Measurements from ENCODE around the gene DCTN5. TPM values are rescaled to one million over a fixed set of nuclear protein-coding genes. Genes with fewer than 3 reads are reported as not detected.

DCTN5 gene
- total and polyA plus RNA-seq, 2 of the 13 experiments (the other 11 are each of a cell fraction or from before 2014, with no cell fraction given): 105 to 207 TPM

DNA sequence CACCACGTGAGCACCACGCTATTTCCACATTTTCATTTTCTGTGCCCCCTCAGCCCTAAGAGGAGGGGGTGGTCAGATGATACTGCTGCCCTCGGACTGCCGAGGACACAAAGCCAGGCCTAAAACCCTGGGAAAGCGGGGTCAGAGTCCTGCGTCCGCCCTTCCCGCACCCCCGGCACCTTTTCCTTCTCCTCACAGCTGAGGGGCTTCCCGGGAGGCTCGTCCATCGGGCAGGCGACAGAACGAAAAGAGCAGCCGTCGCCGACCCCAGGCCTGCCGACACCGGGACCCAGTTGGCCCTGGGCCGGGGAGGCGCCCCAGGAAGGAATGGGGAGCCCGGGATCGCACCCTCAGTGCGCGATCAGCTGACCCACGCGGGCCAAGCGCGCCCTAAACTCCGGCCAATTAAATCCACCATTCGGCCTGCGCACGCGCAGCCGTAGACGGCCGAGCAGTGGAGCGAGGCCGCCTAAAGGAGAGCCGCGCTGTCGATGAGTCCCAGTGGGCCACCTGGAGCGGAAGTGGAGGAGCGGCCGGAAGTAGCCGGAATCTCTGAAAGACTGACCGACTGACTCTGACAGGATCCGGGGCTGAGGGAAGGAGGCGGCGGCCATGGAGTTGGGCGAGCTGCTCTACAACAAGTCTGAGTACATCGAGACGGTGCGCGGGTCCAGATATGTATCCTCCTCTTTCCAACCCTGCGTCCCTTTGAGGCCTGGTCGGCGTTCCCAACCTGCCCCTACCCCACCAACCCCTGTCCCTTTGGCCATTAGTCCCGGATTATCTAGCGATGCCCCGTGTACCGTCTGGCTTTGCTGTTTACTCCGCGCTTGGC lies at the start of gene DCTN5, which contains the start of gene PALB2 (continued):
- TF ChIP-seq MAZ (IDR thresholded peaks at IDR 0.05; ENCODE audit: borderline replicate concordance, low read depth, low read length): peak; percentile 88
- peak; percentile 86 for TF ChIP-seq MAZ (CRISPR knock-in tag; IDR thresholded peaks at IDR 0.05; ENCODE audit: low read depth)
- TF ChIP-seq, protein P1, sequence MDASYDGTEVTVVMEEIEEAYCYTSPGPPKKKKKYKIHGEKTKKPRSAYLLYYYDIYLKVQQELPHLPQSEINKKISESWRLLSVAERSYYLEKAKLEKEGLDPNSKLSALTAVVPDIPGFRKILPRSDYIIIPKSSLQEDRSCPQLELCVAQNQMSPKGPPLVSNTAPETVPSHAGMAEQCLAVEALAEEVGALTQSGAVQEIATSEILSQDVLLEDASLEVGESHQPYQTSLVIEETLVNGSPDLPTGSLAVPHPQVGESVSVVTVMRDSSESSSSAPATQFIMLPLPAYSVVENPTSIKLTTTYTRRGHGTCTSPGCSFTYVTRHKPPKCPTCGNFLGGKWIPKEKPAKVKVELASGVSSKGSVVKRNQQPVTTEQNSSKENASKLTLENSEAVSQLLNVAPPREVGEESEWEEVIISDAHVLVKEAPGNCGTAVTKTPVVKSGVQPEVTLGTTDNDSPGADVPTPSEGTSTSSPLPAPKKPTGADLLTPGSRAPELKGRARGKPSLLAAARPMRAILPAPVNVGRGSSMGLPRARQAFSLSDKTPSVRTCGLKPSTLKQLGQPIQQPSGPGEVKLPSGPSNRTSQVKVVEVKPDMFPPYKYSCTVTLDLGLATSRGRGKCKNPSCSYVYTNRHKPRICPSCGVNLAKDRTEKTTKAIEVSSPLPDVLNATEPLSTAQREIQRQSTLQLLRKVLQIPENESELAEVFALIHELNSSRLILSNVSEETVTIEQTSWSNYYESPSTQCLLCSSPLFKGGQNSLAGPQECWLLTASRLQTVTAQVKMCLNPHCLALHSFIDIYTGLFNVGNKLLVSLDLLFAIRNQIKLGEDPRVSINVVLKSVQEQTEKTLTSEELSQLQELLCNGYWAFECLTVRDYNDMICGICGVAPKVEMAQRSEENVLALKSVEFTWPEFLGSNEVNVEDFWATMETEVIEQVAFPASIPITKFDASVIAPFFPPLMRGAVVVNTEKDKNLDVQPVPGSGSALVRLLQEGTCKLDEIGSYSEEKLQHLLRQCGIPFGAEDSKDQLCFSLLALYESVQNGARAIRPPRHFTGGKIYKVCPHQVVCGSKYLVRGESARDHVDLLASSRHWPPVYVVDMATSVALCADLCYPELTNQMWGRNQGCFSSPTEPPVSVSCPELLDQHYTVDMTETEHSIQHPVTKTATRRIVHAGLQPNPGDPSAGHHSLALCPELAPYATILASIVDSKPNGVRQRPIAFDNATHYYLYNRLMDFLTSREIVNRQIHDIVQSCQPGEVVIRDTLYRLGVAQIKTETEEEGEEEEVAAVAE (CRISPR knock-in tag; IDR thresholded peaks at IDR 0.05; ENCODE audit: borderline replicate concordance): peak; percentile 91
- peak; percentile 54 for TF ChIP-seq ZEB1 (IDR thresholded peaks at IDR 0.05; ENCODE audit: insufficient replicate concordance, low read depth)
- TF ChIP-seq, protein P2, sequence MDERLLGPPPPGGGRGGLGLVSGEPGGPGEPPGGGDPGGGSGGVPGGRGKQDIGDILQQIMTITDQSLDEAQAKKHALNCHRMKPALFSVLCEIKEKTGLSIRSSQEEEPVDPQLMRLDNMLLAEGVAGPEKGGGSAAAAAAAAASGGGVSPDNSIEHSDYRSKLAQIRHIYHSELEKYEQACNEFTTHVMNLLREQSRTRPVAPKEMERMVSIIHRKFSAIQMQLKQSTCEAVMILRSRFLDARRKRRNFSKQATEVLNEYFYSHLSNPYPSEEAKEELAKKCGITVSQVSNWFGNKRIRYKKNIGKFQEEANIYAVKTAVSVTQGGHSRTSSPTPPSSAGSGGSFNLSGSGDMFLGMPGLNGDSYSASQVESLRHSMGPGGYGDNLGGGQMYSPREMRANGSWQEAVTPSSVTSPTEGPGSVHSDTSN (CRISPR knock-in tag; IDR thresholded peaks at IDR 0.05): no peak
- TF ChIP-seq PAX8 (CRISPR knock-in tag; IDR thresholded peaks at IDR 0.05; ENCODE audit: borderline replicate concordance): peak; percentile 97; the same call in 1 of the 2 replicates
- no peak for TF ChIP-seq ATRX (CRISPR knock-in tag; IDR thresholded peaks at IDR 0.05; ENCODE audit: borderline replicate concordance)
- TF ChIP-seq ZNF180 (CRISPR knock-in tag; IDR thresholded peaks at IDR 0.05; ENCODE audit: borderline replicate concordance, low read depth): no peak; the same call in 1 of the 2 replicates
- TF ChIP-seq, protein P3, sequence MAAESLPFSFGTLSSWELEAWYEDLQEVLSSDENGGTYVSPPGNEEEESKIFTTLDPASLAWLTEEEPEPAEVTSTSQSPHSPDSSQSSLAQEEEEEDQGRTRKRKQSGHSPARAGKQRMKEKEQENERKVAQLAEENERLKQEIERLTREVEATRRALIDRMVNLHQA (CRISPR knock-in tag; IDR thresholded peaks at IDR 0.05): 0 out of 2 replicates have a peak, but pooled peaks have one; percentile 71
- TF ChIP-seq CC2D1A (CRISPR knock-in tag; IDR thresholded peaks at IDR 0.05): no peak
- peak; percentile 77 for TF ChIP-seq MTA1 (CRISPR knock-in tag; IDR thresholded peaks at IDR 0.05; ENCODE audit: borderline replicate concordance)
- TF ChIP-seq, protein P4, sequence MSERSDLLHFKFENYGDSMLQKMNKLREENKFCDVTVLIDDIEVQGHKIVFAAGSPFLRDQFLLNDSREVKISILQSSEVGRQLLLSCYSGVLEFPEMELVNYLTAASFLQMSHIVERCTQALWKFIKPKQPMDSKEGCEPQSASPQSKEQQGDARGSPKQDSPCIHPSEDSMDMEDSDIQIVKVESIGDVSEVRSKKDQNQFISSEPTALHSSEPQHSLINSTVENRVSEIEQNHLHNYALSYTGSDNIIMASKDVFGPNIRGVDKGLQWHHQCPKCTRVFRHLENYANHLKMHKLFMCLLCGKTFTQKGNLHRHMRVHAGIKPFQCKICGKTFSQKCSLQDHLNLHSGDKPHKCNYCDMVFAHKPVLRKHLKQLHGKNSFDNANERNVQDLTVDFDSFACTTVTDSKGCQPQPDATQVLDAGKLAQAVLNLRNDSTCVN (CRISPR knock-in tag; IDR thresholded peaks at IDR 0.05; ENCODE audit: borderline replicate concordance): peak; percentile 78
- TF ChIP-seq FOXP1 (IDR thresholded peaks at IDR 0.05): no peak
- no peak for TF ChIP-seq FOXP1 (CRISPR knock-in tag; IDR thresholded peaks at IDR 0.05)
- peak; percentile 94; the same call in 1 of the 2 replicates for TF ChIP-seq ZNF20 (CRISPR knock-in tag; IDR thresholded peaks at IDR 0.05)
- peak; percentile 86 for TF ChIP-seq ZNF431 (CRISPR knock-in tag; IDR thresholded peaks at IDR 0.05; ENCODE audit: borderline replicate concordance, low read depth)
- TF ChIP-seq, protein P5, sequence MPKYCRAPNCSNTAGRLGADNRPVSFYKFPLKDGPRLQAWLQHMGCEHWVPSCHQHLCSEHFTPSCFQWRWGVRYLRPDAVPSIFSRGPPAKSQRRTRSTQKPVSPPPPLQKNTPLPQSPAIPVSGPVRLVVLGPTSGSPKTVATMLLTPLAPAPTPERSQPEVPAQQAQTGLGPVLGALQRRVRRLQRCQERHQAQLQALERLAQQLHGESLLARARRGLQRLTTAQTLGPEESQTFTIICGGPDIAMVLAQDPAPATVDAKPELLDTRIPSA (CRISPR knock-in tag; IDR thresholded peaks at IDR 0.05; ENCODE audit: borderline replicate concordance): peak; percentile 94
- TF ChIP-seq ZNF607 (CRISPR knock-in tag; IDR thresholded peaks at IDR 0.05; ENCODE audit: borderline replicate concordance): peak; percentile 99
